HUES64 (cell line): ENCODE results near the gene KCNQ1.

Experiments
- H3K27ac ChIP-seq: 2 replicates; pipeline ENCODE4 v1.7.0; 2013; ENCODE audit warnings: low read depth, low read length, inconsistent platforms
- H3K27me3 ChIP-seq: 2 replicates; pipeline ENCODE4 v1.6.1; 2013; ENCODE audit warnings: mild to moderate bottlenecking, low read length; ENCODE audit not compliant: insufficient read depth
- H3K36me3 ChIP-seq: 2 replicates; pipeline ENCODE4 v1.6.1; 2013; ENCODE audit warnings: mild to moderate bottlenecking, low read length; ENCODE audit not compliant: insufficient read depth
- H3K4me1 ChIP-seq: 2 replicates; pipeline ENCODE4 v1.6.1; 2013; ENCODE audit warnings: mild to moderate bottlenecking, low read length, moderate library complexity; ENCODE audit not compliant: insufficient read depth
- H3K4me3 ChIP-seq: 2 replicates; pipeline ENCODE4 v1.5.1; 2013; ENCODE audit warnings: mild to moderate bottlenecking, low read length, moderate library complexity
- H3K9ac ChIP-seq: 2 replicates; pipeline ENCODE4 v1.6.1; 2013; ENCODE audit warnings: mild to moderate bottlenecking, low read depth, low read length
- H3K9me3 ChIP-seq: 2 replicates; pipeline ENCODE4 v1.6.1; 2013; ENCODE audit warnings: low read depth, low read length; ENCODE audit not compliant: insufficient read depth
- WGBS: fragments of 150-250, 120-280 bp; methylation state at CpG from one replicate; pipeline ENCODE4 v1.1.7; 2013; ENCODE audit warnings: missing lambda C conversion rate; 5-methylcytosine and 5-hydroxymethylcytosine counted together

Gene KCNQ1

DNA sequence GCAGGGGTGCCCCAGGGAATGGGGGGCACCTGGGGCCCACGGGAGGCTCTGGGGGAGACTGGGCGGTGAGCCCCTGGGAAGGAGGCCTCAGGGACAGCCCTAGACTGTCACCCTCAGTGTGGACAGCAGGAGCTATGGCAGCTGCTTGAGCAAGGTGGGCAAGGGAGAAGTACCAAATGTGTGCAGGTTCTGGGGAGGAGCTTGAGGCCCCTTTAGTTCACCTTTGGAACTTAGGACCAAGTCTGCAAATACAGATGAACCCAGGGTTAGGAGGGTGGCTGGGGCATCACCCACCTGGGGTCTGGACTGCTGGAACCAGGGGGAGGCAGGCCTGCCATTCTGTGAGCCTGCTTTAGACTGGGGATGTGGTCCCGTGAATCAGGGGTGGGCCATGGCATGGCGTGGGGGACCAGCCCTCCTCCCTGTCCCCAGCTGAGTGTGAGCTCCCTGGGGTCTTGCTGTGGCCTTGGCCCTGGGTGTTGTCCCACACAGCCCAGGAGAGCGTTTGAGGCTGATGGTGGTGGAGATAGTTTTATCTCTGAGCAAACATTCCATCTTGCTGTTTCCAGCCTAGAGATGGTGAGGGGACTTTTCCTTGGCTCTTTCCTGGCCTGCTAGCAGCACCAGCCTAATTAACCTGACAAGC lies 122.3 kb downstream of the KCNQ1 start:
- peaks cover 43% of the 10 kb centered on the region for H3K27me3 ChIP-seq
- no peak overlapping the region for H3K4me3 ChIP-seq
- H3K36me3 ChIP-seq = no peaks in the 10 kb centered on the region
- H3K9me3 ChIP-seq = no peaks in the 10 kb centered on the region
- no peak overlapping the region for H3K27ac ChIP-seq
- no peaks in the 10 kb centered on the region for H3K4me1 ChIP-seq
- no peak overlapping the region for H3K9ac ChIP-seq
- WGBS = 92% methylated on average over 5 of the region's 5 CpGs

DNA sequence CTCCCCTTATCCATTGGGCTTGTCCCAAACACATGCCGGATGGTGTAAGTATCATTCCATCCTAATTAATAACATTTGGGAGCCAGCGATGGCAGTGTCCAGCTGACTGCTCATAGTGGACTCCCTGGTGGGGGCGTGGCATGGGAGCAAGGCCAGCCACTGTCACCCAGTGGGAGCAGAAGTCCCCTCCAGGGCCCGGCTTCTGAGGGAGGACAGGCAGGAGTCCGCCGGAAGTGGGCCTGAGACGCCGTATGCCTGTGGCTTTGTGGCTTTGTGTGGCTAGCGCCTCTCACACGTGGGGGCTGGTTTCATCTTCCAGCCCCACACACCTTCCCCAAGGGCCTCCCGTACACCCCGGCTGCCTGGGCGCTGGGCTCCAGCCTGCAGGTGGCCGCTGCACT lies 124.5 kb downstream of the KCNQ1 start:
- peaks cover 48% of the 10 kb centered on the region for H3K27me3 ChIP-seq
- WGBS = 93% methylated on average over 14 of the region's 14 CpGs
- H3K4me1 ChIP-seq = no peaks in the 10 kb centered on the region
- H3K9ac ChIP-seq = no peak overlapping the region
- H3K27ac ChIP-seq = no peak overlapping the region
- H3K4me3 ChIP-seq = no peak overlapping the region
- no peaks in the 10 kb centered on the region for H3K36me3 ChIP-seq
- no peaks in the 10 kb centered on the region for H3K9me3 ChIP-seq

DNA sequence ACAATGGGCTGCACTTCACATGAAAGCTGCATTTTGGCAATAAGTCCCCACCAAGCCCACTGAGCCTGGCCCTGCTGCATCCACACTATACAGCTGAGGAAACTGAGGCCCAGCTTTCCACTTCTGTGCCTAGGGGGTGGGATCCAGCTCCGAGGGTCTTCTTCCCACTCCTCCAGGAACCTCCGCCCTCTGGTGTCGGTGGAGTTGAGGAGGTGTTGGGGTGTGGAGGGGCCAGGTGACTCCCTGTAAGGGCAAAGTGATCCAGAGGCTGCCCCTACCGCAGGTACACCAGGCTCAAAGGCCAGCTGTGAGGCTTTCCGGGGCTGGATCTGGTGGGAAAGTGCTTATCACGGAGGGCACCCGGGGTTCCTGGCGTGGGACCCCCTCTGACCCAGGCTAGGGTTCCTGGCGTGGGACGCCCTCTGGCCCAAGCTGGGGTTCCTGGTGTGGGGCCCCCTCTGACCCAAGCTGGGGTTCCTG lies 125.0 kb downstream of the KCNQ1 start:
- H3K9ac ChIP-seq = no peak overlapping the region
- no peaks in the 10 kb centered on the region for H3K36me3 ChIP-seq
- H3K9me3 ChIP-seq = no peaks in the 10 kb centered on the region
- no peak overlapping the region for H3K4me3 ChIP-seq
- H3K27me3 ChIP-seq = peaks cover 43% of the 10 kb centered on the region
- no peak overlapping the region for H3K27ac ChIP-seq
- H3K4me1 ChIP-seq = no peaks in the 10 kb centered on the region
- 95% methylated on average over 10 of the region's 10 CpGs for WGBS

DNA sequence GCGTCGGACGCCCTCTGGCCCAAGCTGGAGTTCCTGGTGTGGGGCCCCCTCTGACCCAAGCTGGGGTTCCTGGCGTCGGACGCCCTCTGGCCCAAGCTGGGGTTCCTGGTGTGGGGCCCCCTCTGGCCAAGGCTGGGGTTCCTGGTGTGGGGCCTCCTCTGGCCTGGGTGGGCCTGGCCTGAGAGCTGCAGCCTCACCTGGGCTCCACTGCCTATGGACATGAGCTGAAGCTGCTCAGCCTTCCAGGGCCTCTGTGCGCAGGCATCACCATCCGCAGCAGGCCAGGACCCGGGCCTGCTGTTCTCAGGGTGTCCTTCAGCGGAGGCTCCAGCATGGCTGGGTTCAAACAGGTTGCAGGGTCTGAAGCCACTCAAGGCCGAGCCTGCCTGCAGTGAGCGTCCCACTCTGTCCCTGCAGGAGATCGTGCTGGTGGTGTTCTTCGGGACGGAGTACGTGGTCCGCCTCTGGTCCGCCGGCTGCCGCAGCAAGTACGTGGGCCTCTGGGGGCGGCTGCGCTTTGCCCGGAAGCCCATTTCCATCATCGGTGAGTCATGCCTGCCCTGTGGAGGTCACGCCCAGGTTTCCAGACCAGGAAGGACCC lies 125.5 kb downstream of the KCNQ1 start:
- no peak overlapping the region for H3K27ac ChIP-seq
- no peaks in the 10 kb centered on the region for H3K36me3 ChIP-seq
- WGBS = 97% methylated on average over 26 of the region's 26 CpGs
- no peaks in the 10 kb centered on the region for H3K4me1 ChIP-seq
- no peaks in the 10 kb centered on the region for H3K9me3 ChIP-seq
- H3K9ac ChIP-seq = no peak overlapping the region
- peaks cover 38% of the 10 kb centered on the region for H3K27me3 ChIP-seq
- H3K4me3 ChIP-seq = no peak overlapping the region

DNA sequence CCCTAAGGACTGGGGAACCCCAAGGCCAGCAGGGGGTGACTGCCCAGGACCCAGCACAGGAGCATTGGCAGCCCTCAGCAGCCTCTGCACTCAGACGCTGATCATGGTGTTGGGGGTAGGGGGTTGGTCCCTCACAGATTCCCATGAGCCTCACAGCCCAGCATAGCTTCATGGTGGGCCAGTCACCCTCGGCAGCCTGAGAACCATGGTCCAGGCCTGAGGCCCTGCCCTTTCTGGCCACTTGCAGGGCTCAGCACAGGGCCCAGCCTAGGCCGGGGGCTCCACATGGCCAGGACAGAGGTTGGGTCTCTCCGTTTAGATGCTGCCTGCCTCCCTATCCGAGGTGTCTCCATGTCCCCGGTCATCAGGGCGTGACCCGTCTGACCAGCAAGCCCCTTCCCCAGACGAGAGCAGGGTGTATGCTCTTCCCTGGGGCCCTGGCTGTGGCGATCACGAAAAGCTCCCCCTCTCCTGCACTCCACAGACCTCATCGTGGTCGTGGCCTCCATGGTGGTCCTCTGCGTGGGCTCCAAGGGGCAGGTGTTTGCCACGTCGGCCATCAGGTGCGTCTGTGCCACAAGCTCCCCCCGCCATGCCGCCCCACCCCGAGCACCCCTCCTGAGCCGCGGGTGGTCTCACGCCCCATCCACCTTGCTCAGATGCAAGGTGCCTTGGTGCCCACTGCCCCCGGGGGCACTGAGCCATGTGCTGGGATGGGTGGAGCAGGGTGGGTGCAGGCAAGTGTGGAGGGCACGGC lies 126.2 kb downstream of the KCNQ1 start:
- Histone ChIP-seq H3K4me3 (no peak overlapping the region), H3K27ac (no peak overlapping the region), H3K27me3 (peaks cover 38% of the 10 kb centered on the region), H3K9me3 (no peaks in the 10 kb centered on the region), H3K36me3 (no peaks in the 10 kb centered on the region), H3K9ac (no peak overlapping the region), H3K4me1 (no peaks in the 10 kb centered on the region)
- 96% methylated on average over 25 of the region's 25 CpGs for WGBS

DNA sequence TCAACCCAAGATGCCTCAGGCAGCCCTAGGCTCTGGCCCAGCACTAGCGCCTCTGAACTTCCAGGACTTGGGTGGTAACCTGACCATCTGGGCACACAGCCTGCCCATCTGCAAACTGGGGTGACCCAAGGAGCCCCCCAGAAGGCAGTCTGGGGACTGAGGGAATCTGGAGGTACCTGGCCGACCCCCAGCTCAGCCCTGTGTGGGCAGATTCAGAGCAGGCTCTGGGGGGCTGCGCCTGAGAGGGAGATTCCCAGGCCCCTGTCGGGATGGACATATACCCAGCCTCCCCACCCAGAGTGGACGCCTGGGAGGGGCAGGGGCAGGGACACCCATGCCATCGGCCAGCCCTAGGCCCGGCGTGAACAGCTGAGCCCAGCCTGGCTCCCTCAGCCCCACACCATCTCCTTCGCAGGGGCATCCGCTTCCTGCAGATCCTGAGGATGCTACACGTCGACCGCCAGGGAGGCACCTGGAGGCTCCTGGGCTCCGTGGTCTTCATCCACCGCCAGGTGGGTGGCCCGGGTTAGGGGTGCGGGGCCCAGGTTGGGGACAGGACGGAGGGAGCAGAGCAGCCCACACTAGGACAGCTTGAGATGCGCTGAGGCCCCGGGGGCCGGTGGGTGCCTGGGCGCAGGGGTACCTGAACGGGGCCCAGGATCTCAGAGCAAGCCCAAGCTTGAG lies 126.9 kb downstream of the KCNQ1 start:
- Histone ChIP-seq H3K36me3 (no peaks in the 10 kb centered on the region), H3K9me3 (no peaks in the 10 kb centered on the region), H3K4me3 (no peak overlapping the region), H3K4me1 (no peaks in the 10 kb centered on the region), H3K27ac (no peak overlapping the region), H3K27me3 (peaks cover 40% of the 10 kb centered on the region), H3K9ac (no peak overlapping the region)
- WGBS = 94% methylated on average over 23 of the region's 23 CpGs

DNA sequence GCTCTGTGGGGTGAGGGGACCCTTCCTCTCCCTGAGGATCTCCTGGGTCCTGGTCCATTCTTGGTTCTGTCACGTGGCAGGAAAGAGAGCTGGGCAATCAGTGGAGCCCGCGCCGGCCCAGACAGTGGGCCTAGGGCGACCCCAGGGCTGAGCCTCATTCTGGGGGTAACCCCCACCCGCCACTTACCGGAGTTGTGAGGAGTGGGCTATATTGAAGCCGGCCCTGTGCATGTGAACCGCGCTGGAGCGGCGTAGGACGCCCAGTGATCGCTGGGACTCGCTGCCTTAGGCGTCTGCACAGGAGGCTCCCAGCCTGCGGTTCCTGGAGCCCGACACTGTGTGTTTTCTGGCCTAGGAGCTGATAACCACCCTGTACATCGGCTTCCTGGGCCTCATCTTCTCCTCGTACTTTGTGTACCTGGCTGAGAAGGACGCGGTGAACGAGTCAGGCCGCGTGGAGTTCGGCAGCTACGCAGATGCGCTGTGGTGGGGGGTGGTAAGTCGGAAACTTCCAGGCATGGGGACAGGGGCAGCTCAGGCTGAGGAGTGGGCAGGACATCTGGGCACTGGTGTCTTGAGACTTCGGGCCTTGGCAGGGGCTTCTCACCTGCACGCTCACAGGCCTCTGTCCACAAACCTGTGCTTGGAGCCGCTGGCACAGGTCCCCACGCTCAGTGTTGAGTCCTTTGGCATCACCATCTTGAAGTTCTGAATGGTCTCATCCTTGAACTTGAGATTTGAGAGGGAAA lies 127.9 kb downstream of the KCNQ1 start:
- Histone ChIP-seq H3K27me3 (peaks cover 32% of the 10 kb centered on the region), H3K4me1 (no peaks in the 10 kb centered on the region)

DNA sequence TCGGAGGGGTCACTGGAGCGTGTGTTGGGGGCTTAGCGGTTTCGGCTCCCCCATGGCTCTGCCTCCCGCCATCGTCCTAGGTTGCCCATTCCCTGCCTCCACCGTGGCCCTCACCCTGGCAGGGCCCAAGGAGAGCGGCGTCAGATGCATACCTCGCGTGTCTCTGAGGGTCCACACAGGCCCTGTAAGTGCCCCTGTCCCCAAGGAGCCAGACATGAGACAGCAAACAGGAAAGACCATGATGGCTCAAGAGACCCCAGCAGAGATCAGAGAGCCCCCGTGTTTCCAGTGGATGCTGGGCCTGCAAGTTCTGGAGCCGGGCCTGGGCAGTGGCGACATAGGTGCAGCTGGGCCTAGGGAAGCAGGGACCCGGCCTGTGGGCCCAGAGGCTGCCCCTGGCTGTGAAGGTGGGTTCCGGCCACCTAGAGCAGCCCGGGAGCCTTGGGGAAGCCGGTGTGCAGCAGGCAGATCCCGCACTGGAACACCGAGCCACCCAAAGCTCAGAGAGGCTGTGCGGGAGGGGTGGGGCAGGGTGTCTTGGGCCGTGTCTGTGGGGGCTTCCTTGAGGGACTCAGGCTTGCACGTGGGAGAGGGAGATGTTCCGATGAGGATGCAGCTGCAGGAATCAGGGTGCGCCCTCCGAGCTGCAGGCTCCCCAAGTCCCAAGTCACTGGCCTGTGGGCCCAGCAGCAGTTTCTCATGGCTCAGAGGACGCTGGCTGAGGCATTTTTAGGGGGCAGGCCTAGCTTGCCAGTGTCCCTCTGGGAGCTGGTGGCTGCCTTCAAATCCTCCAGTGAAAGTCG lies 128.6 kb downstream of the KCNQ1 start:
- Histone ChIP-seq H3K4me1 (no peaks in the 10 kb centered on the region), H3K9ac (no peak overlapping the region), H3K36me3 (no peaks in the 10 kb centered on the region), H3K4me3 (no peak overlapping the region), H3K27me3 (peaks cover 33% of the 10 kb centered on the region), H3K9me3 (no peaks in the 10 kb centered on the region), H3K27ac (no peak overlapping the region)
- 96% methylated on average over 28 of the region's 28 CpGs for WGBS

More for the DNA sequence above, 127.9 kb downstream of the KCNQ1 start:
- Histone ChIP-seq H3K9ac (no peak overlapping the region), H3K36me3 (no peaks in the 10 kb centered on the region), H3K4me3 (no peak overlapping the region), H3K27ac (no peak overlapping the region), H3K9me3 (no peaks in the 10 kb centered on the region)
- WGBS = 95% methylated on average over 33 of the region's 33 CpGs

DNA sequence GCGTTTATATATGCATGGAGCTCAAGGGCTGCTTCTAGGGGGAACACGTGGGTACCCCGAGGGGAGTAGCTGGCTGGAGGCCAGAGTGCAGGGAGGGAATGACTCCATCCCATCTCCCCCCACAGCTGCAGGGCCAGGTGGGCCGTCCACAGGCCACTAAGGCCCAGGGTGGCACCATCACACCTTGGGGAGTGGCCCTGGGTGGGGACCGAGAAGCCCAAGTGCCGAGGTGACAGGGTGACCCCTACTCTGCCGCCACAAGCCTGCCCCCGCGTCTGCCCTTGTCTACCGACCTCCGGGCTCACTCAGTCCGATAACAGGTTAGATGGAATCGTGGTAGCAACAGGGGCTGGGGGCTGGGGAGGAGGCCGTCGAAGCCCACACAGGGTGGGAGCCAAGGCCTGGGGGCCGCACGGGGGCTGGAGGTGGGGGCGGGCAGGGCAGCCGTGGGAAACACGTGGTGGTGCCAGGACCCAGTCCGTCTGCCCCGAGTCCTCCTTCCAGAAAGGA lies 129.3 kb downstream of the KCNQ1 start:
- Histone ChIP-seq H3K9me3 (no peaks in the 10 kb centered on the region), H3K4me3 (no peak overlapping the region), H3K9ac (no peak overlapping the region), H3K4me1 (no peaks in the 10 kb centered on the region), H3K27me3 (peaks cover 29% of the 10 kb centered on the region), H3K27ac (no peak overlapping the region), H3K36me3 (no peaks in the 10 kb centered on the region)
- 92% methylated on average over 22 of the region's 22 CpGs for WGBS
